ENCODE data around the gene FAF1.

DNA sequence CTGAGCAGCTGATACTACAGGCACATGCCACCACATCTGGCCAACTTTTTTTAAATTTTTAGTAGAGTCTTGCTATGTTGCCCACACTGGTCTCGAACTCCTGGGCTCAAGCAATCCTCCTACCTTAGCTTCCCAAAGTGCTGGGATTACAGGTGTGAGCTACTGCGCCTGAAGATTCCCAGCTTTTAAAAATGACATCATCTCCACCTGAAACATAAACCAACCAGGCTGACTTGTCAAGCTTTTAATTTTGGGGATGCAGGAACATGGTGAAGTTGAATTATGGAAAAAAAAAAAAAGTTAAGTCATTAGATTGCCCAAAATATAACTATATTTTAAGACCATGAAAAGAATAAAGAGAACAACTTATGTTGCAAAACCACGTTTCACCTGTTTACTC lies 350.6 kb downstream of the FAF1 start:
- TF ChIP-seq, protein P1, sequence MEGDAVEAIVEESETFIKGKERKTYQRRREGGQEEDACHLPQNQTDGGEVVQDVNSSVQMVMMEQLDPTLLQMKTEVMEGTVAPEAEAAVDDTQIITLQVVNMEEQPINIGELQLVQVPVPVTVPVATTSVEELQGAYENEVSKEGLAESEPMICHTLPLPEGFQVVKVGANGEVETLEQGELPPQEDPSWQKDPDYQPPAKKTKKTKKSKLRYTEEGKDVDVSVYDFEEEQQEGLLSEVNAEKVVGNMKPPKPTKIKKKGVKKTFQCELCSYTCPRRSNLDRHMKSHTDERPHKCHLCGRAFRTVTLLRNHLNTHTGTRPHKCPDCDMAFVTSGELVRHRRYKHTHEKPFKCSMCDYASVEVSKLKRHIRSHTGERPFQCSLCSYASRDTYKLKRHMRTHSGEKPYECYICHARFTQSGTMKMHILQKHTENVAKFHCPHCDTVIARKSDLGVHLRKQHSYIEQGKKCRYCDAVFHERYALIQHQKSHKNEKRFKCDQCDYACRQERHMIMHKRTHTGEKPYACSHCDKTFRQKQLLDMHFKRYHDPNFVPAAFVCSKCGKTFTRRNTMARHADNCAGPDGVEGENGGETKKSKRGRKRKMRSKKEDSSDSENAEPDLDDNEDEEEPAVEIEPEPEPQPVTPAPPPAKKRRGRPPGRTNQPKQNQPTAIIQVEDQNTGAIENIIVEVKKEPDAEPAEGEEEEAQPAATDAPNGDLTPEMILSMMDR (IDR thresholded peaks at IDR 0.05): no peak
- TF ChIP-seq POLR2A (IDR thresholded peaks at IDR 0.05): no peak

Measured in esophagus squamous epithelium (tissue), 4 donors.